Measurements from ENCODE around the gene SMOC2.

SMOC2 gene

GRCh38 chr6:168534265-168534664 is 93.3 kb downstream of the SMOC2 start:
- Histone ChIP-seq H3K4me1 (ENCODE audit: control insufficient read depth, insufficient read depth, low read length) (no peaks in the 10 kb centered on the region), H3K9me3 (ENCODE audit: control insufficient read depth, insufficient read depth, low read depth, low read length) (no peaks in the 10 kb centered on the region), H3K4me3 (ENCODE audit: low read depth, low read length) (no peak overlapping the region), H3K27ac (ENCODE audit: extremely low read depth, low read depth, low read length) (no peak overlapping the region), H3K36me3 (ENCODE audit: control insufficient read depth in 2 of 2, insufficient read depth in 1 of 2, low read length in 2 of 2) (no peaks in the 10 kb centered on the region)
- CTCF ChIA-PET: no interaction called here
- POLR2A ChIA-PET: no interaction called here
- TF ChIP-seq TCF7L2 (IDR thresholded peaks at IDR 0.05; ENCODE audit: borderline replicate concordance, low read depth, low read length): no peak
- TF ChIP-seq ZNF366 (tag by site-specific recombination; conservative IDR thresholded peaks at IDR 0.05): no peak
- TF ChIP-seq ZNF211 (tag by site-specific recombination; IDR thresholded peaks at IDR 0.05; ENCODE audit: low read depth): no peak
- TF ChIP-seq, protein P1, sequence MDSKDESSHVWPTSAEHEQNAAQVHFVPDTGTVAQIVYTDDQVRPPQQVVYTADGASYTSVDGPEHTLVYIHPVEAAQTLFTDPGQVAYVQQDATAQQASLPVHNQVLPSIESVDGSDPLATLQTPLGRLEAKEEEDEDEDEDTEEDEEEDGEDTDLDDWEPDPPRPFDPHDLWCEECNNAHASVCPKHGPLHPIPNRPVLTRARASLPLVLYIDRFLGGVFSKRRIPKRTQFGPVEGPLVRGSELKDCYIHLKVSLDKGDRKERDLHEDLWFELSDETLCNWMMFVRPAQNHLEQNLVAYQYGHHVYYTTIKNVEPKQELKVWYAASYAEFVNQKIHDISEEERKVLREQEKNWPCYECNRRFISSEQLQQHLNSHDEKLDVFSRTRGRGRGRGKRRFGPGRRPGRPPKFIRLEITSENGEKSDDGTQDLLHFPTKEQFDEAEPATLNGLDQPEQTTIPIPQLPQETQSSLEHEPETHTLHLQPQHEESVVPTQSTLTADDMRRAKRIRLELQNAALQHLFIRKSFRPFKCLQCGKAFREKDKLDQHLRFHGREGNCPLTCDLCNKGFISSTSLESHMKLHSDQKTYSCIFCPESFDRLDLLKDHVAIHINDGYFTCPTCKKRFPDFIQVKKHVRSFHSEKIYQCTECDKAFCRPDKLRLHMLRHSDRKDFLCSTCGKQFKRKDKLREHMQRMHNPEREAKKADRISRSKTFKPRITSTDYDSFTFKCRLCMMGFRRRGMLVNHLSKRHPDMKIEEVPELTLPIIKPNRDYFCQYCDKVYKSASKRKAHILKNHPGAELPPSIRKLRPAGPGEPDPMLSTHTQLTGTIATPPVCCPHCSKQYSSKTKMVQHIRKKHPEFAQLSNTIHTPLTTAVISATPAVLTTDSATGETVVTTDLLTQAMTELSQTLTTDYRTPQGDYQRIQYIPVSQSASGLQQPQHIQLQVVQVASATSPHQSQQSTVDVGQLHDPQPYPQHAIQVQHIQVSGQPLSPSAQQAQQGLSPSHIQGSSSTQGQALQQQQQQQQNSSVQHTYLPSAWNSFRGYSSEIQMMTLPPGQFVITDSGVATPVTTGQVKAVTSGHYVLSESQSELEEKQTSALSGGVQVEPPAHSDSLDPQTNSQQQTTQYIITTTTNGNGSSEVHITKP (tag by site-specific recombination; IDR thresholded peaks at IDR 0.05): no peak
- TF ChIP-seq ZNF175 (tag by site-specific recombination; IDR thresholded peaks at IDR 0.05): no peak
- TF ChIP-seq ZSCAN23 (tag by site-specific recombination; IDR thresholded peaks at IDR 0.05): no peak
- TF ChIP-seq, protein P2, sequence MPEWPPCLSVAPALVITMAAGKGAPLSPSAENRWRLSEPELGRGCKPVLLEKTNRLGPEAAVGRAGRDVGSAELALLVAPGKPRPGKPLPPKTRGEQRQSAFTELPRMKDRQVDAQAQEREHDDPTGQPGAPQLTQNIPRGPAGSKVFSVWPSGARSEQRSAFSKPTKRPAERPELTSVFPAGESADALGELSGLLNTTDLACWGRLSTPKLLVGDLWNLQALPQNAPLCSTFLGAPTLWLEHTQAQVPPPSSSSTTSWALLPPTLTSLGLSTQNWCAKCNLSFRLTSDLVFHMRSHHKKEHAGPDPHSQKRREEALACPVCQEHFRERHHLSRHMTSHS (tag by site-specific recombination; IDR thresholded peaks at IDR 0.05): no peak
- TF ChIP-seq ZNF580 (tag by site-specific recombination; IDR thresholded peaks at IDR 0.05): no peak
- no peak for TF ChIP-seq SP7 (tag by site-specific recombination; IDR thresholded peaks at IDR 0.05)
- TF ChIP-seq EGR2 (tag by site-specific recombination; IDR thresholded peaks at IDR 0.05; ENCODE audit: low read depth): no peak
- no peak for TF ChIP-seq ZNF266 (tag by site-specific recombination; IDR thresholded peaks at IDR 0.05; ENCODE audit: low read depth)
- TF ChIP-seq ZNF473 (tag by site-specific recombination; IDR thresholded peaks at IDR 0.05): no peak
- no peak for TF ChIP-seq ZNF391 (tag by site-specific recombination; IDR thresholded peaks at IDR 0.05; ENCODE audit: borderline replicate concordance, low read depth)
- no peak for TF ChIP-seq ZFP37 (tag by site-specific recombination; IDR thresholded peaks at IDR 0.05)
- TF ChIP-seq ZNF157 (tag by site-specific recombination; IDR thresholded peaks at IDR 0.05): no peak
- no peak for TF ChIP-seq ZNF510 (tag by site-specific recombination; IDR thresholded peaks at IDR 0.05; ENCODE audit: insufficient replicate concordance)
- no peak for TF ChIP-seq ZNF596 (tag by site-specific recombination; IDR thresholded peaks at IDR 0.05)
- TF ChIP-seq MZF1 (tag by site-specific recombination; IDR thresholded peaks at IDR 0.05; ENCODE audit: borderline replicate concordance): no peak
- TF ChIP-seq ZBTB26 (tag by site-specific recombination; optimal IDR thresholded peaks at IDR 0.05): no peak
- no peak for TF ChIP-seq ZNF626 (tag by site-specific recombination; IDR thresholded peaks at IDR 0.05)

- Histone ChIP-seq H3K4me1 (ENCODE audit: control insufficient read depth, insufficient read depth, low read length) (no peaks in the 10 kb centered on the region), H3K27ac (ENCODE audit: extremely low read depth, low read depth, low read length) (no peak overlapping the region), H3K4me3 (ENCODE audit: low read depth, low read length) (no peak overlapping the region), H3K36me3 (ENCODE audit: control insufficient read depth in 2 of 2, insufficient read depth in 1 of 2, low read length in 2 of 2) (no peaks in the 10 kb centered on the region), H3K9me3 (ENCODE audit: control insufficient read depth, insufficient read depth, low read depth, low read length) (no peaks in the 10 kb centered on the region)
- ChIA-PET POLR2A (no interaction called here), CTCF (interaction anchor here (0.9 to 1.1 kb wide), 2 partner anchors 175 to 181 kb away, joined by 4 read pairs; no protein-coding TSS in a partner anchor)
- TF ChIP-seq ZNF670 (tag by site-specific recombination; IDR thresholded peaks at IDR 0.05; ENCODE audit: low read depth): no peak
Observed at GRCh38 chr6:168535711-168536110, 94.7 kb downstream of the SMOC2 start.

Measured in HEK293 (cell line).